ENCODE measurements around the gene DACT3. TPM values are rescaled to one million over a fixed set of nuclear protein-coding genes. Genes with fewer than 3 reads are reported as not detected.

The DACT3 gene
- total and polyA plus RNA-seq, 2 donors (not counting 1 experiment from before 2014, with no cell fraction given), result 5.6 to 11.5 TPM

- H3K36me3 ChIP-seq (ENCODE audit: control insufficient read depth, insufficient read depth, low read length), result peaks cover 19% of the 10 kb centered on the region
- H3K9ac ChIP-seq (ENCODE audit: insufficient read depth, low read length), result no peak overlapping the region
- H3K9me3 ChIP-seq (ENCODE audit: control insufficient read depth, insufficient read depth, low read depth, low read length), result no peaks in the 10 kb centered on the region
- no peaks in the 10 kb centered on the region for H3K79me2 ChIP-seq (ENCODE audit: control insufficient read depth, insufficient read depth, low read length)
- H4K20me1 ChIP-seq (ENCODE audit: control insufficient read depth, extremely low read depth, insufficient read depth, low read length), result no peaks in the 10 kb centered on the region
- no peaks in the 10 kb centered on the region for H3K27me3 ChIP-seq (ENCODE audit: control insufficient read depth, insufficient read depth, low read length)
- no peak overlapping the region for H3K27ac ChIP-seq (ENCODE audit: insufficient read depth, low read length)
- no peak overlapping the region for H3K4me3 ChIP-seq (replicated peaks in 1 of 4; ENCODE audit: control extremely low read depth in 1 of 4, insufficient read depth in 1 of 4, low read depth in 3 of 4, low read length in 4 of 4)
- TF ChIP-seq EZH2 (IDR thresholded peaks at IDR 0.05; ENCODE audit: low read length, missing control alignments) (no peak), CTCF (conservative IDR thresholded peaks at IDR 0.05 in 1 of 2, IDR thresholded peaks at IDR 0.05 in 1 of 2; ENCODE audit: low read depth in 1 of 2, low read length in 2 of 2) (no peak)
- no peak overlapping the region for H3K4me2 ChIP-seq (ENCODE audit: extremely low read depth, insufficient read depth, low read length)
- DNase-seq (ENCODE audit: low read depth in 2 of 2), result no peak
- H3K4me1 ChIP-seq (ENCODE audit: control insufficient read depth, extremely low read depth, insufficient read depth, low read length), result peaks cover 3% of the 10 kb centered on the region
- H2AFZ ChIP-seq (ENCODE audit: low read length), result no peak overlapping the region
Measured at GRCh38 chr19:46700704-46701103, 39.7 kb upstream of the DACT3 start.

- no peak overlapping the region for H3K9ac ChIP-seq (ENCODE audit: insufficient read depth, low read length)
- no peak overlapping the region for H2AFZ ChIP-seq (ENCODE audit: low read length)
- no peaks in the 10 kb centered on the region for H3K27me3 ChIP-seq (ENCODE audit: control insufficient read depth, insufficient read depth, low read length)
- no peak overlapping the region for H3K4me2 ChIP-seq (ENCODE audit: extremely low read depth, insufficient read depth, low read length)
- no peaks in the 10 kb centered on the region for H4K20me1 ChIP-seq (ENCODE audit: control insufficient read depth, extremely low read depth, insufficient read depth, low read length)
- no peaks in the 10 kb centered on the region for H3K9me3 ChIP-seq (ENCODE audit: control insufficient read depth, insufficient read depth, low read depth, low read length)
- peaks cover 3% of the 10 kb centered on the region for H3K4me1 ChIP-seq (ENCODE audit: control insufficient read depth, extremely low read depth, insufficient read depth, low read length)
- TF ChIP-seq EZH2 (IDR thresholded peaks at IDR 0.05; ENCODE audit: low read length, missing control alignments) (no peak), CTCF (conservative IDR thresholded peaks at IDR 0.05 in 1 of 2, IDR thresholded peaks at IDR 0.05 in 1 of 2; ENCODE audit: low read depth in 1 of 2, low read length in 2 of 2) (no peak)
- H3K79me2 ChIP-seq (ENCODE audit: control insufficient read depth, insufficient read depth, low read length), result no peaks in the 10 kb centered on the region
- DNase-seq (ENCODE audit: low read depth in 2 of 2), result no peak
- H3K27ac ChIP-seq (ENCODE audit: insufficient read depth, low read length), result no peak overlapping the region
- no peak overlapping the region for H3K4me3 ChIP-seq (replicated peaks in 1 of 4; ENCODE audit: control extremely low read depth in 1 of 4, insufficient read depth in 1 of 4, low read depth in 3 of 4, low read length in 4 of 4)
- H3K36me3 ChIP-seq (ENCODE audit: control insufficient read depth, insufficient read depth, low read length), result peaks cover 16% of the 10 kb centered on the region
Measured at GRCh38 chr19:46698395-46699321, 37.7 kb upstream of the DACT3 start.

- TF ChIP-seq EZH2 (IDR thresholded peaks at IDR 0.05; ENCODE audit: low read length, missing control alignments), result no peak
- Histone ChIP-seq H3K4me2 (ENCODE audit: extremely low read depth, insufficient read depth, low read length) (peak overlapping the region; percentile 35), H3K36me3 (ENCODE audit: control insufficient read depth, insufficient read depth, low read length) (peaks cover 25% of the 10 kb centered on the region), H3K9me3 (ENCODE audit: control insufficient read depth, insufficient read depth, low read depth, low read length) (no peaks in the 10 kb centered on the region), H2AFZ (ENCODE audit: low read length) (peak overlapping the region; percentile 30), H3K27ac (ENCODE audit: insufficient read depth, low read length) (no peak overlapping the region), H3K9ac (ENCODE audit: insufficient read depth, low read length) (no peak overlapping the region), H3K79me2 (ENCODE audit: control insufficient read depth, insufficient read depth, low read length) (no peaks in the 10 kb centered on the region), H3K4me3 (replicated peaks in 1 of 4; ENCODE audit: control extremely low read depth in 1 of 4, insufficient read depth in 1 of 4, low read depth in 3 of 4, low read length in 4 of 4) (peak overlapping the region in 1 of 4 experiments; percentile 18), H3K4me1 (ENCODE audit: control insufficient read depth, extremely low read depth, insufficient read depth, low read length) (peaks cover 3% of the 10 kb centered on the region), H3K27me3 (ENCODE audit: control insufficient read depth, insufficient read depth, low read length) (no peaks in the 10 kb centered on the region), H4K20me1 (ENCODE audit: control insufficient read depth, extremely low read depth, insufficient read depth, low read length) (no peaks in the 10 kb centered on the region)
- DNase-seq (ENCODE audit: low read depth in 2 of 2), result peak; percentile 56 to 71
Measured at GRCh38 chr19:46697204-46697960, 36.4 kb upstream of the DACT3 start.
